Ovary (tissue), 3 donors: ENCODE measurements around the gene SYPL1.

Experiments
- EP300 ChIP-seq: sonication (generic); formaldehyde crosslinking; IDR thresholded peaks from one replicate; pipeline ENCODE4 v1.6.1; 2017; ENCODE audit warnings: antibody characterized with exemption
- POLR2A ChIP-seq: fragments of 450-650 bp; IDR thresholded peaks from one replicate; pipeline ENCODE4 v1.6.1; 2017; ENCODE audit warnings: antibody characterized with exemption, mild to moderate bottlenecking, moderate library complexity
- TF ChIP-seq, protein P1 (sequence below), 3 donors: fragments of 450-650 bp in 2 of 3; fragments of 200-600 bp in 1 of 3; IDR thresholded peaks; one replicate each; pipeline versions ENCODE4 v1.5.1 to v1.8.0; 2016 to 2022; ENCODE audit warnings: antibody characterized with exemption in 3 of 3, mild to moderate bottlenecking in 1 of 3
- donor health status: DM: no; HTN: no; CAD: no.

DNA sequence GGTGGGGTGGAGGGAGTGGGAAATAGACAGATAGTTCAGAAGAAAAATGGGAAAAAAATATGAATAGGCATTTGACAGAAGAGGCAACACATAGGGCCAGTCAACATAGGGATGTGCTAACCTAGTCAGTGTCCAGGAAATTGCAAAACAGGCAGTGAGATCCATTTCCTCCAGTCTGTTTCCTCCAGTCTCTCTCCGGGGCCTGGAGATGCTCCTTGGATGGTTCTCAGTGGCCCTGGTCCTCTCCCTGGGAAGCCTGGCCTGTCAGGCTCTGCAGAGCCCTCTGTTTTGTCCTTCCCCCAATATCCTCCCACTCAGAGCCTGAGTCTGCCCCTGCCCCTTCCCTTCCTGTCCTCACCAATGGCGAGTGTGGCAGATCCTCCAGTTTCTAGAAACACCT is 52.6 kb downstream of the SYPL1 start:
- TF ChIP-seq, protein P1, sequence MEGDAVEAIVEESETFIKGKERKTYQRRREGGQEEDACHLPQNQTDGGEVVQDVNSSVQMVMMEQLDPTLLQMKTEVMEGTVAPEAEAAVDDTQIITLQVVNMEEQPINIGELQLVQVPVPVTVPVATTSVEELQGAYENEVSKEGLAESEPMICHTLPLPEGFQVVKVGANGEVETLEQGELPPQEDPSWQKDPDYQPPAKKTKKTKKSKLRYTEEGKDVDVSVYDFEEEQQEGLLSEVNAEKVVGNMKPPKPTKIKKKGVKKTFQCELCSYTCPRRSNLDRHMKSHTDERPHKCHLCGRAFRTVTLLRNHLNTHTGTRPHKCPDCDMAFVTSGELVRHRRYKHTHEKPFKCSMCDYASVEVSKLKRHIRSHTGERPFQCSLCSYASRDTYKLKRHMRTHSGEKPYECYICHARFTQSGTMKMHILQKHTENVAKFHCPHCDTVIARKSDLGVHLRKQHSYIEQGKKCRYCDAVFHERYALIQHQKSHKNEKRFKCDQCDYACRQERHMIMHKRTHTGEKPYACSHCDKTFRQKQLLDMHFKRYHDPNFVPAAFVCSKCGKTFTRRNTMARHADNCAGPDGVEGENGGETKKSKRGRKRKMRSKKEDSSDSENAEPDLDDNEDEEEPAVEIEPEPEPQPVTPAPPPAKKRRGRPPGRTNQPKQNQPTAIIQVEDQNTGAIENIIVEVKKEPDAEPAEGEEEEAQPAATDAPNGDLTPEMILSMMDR (IDR thresholded peaks at IDR 0.05): no peak
- no peak for TF ChIP-seq EP300
- TF ChIP-seq POLR2A: no peak
